HEK293 (cell line): Measurements from ENCODE around the gene FBLN2.

Experiments
- EGR2 ChIP-seq: fragments of 450-650 bp; formaldehyde crosslinking; IDR thresholded peaks from 2 replicates; pipeline ENCODE4 v1.5.1; 2016; ENCODE audit warnings: low read depth, missing biosample characterization, missing genetic modification characterization
- RBAK ChIP-seq: fragments of 450-650 bp; formaldehyde crosslinking; IDR thresholded peaks from 2 replicates; pipeline ENCODE4 v1.5.1; 2016; ENCODE audit warnings: missing biosample characterization, missing genetic modification characterization
- ZBTB21 ChIP-seq: fragments of 450-650 bp; formaldehyde crosslinking; IDR thresholded peaks from 2 replicates; pipeline ENCODE4 v1.5.1; 2017; ENCODE audit warnings: missing biosample characterization, missing genetic modification characterization
- ZFP3 ChIP-seq: fragments of 450-650 bp; formaldehyde crosslinking; IDR thresholded peaks from 2 replicates; pipeline ENCODE4 v1.5.1; 2016; ENCODE audit warnings: low read depth, missing biosample characterization, missing genetic modification characterization
- ZNF239 ChIP-seq: fragments of 450-650 bp; formaldehyde crosslinking; IDR thresholded peaks from 2 replicates; pipeline ENCODE4 v1.5.1; 2016; ENCODE audit warnings: missing biosample characterization, missing genetic modification characterization
- ZNF274 ChIP-seq, 2 experiments: fragments of 200-500 bp in 1 of 2; fragments of 450-650 bp in 1 of 2; sonication (Bioruptor generic) in 1 of 2; formaldehyde crosslinking in 1 of 2; IDR thresholded peaks; 2 replicates each; pipeline versions ENCODE4 v1.5.1 to v1.6.1; 2014 to 2016; ENCODE audit warnings: borderline replicate concordance in 1 of 2, inconsistent platforms in 1 of 2, low read length in 1 of 2, missing biosample characterization in 1 of 2, missing genetic modification characterization in 1 of 2
- ZNF366 ChIP-seq: fragments of 450-650 bp; formaldehyde crosslinking; conservative IDR thresholded peaks from 2 replicates; pipeline ENCODE4 v1.5.1; 2016; ENCODE audit warnings: missing biosample characterization, missing genetic modification characterization
- ZNF416 ChIP-seq: fragments of 450-650 bp; formaldehyde crosslinking; IDR thresholded peaks from 2 replicates; pipeline ENCODE4 v1.5.1; 2016; ENCODE audit warnings: missing biosample characterization, missing genetic modification characterization
- ZNF510 ChIP-seq: fragments of 450-650 bp; formaldehyde crosslinking; IDR thresholded peaks from 2 replicates; pipeline ENCODE4 v1.5.1; 2018; ENCODE audit warnings: mild to moderate bottlenecking, missing genetic modification characterization, missing biosample characterization; ENCODE audit not compliant: insufficient replicate concordance
- ZNF549 ChIP-seq: fragments of 450-650 bp; IDR thresholded peaks from 2 replicates; pipeline ENCODE4 v1.5.1; 2018; ENCODE audit warnings: missing biosample characterization, missing genetic modification characterization, mild to moderate bottlenecking, inconsistent platforms, moderate library complexity
- ZNF560 ChIP-seq: fragments of 450-650 bp; formaldehyde crosslinking; IDR thresholded peaks from 2 replicates; pipeline ENCODE4 v1.5.1; 2017; ENCODE audit warnings: missing biosample characterization, missing genetic modification characterization, borderline replicate concordance
- ZNF571 ChIP-seq: fragments of 450-650 bp; formaldehyde crosslinking; IDR thresholded peaks from 2 replicates; pipeline ENCODE4 v1.5.0; 2017; ENCODE audit warnings: missing biosample characterization, missing genetic modification characterization
- ZNF621 ChIP-seq: fragments of 450-650 bp; formaldehyde crosslinking; IDR thresholded peaks from 2 replicates; pipeline ENCODE4 v1.5.1; 2017; ENCODE audit warnings: missing biosample characterization, missing genetic modification characterization
- ZNF654 ChIP-seq: fragments of 450-650 bp; formaldehyde crosslinking; IDR thresholded peaks from 2 replicates; pipeline ENCODE4 v1.5.1; 2016; ENCODE audit warnings: low read depth, missing biosample characterization, missing genetic modification characterization
- ZNF677 ChIP-seq: fragments of 450-650 bp; IDR thresholded peaks from 2 replicates; pipeline ENCODE4 v1.5.0; 2018; ENCODE audit warnings: missing biosample characterization, mild to moderate bottlenecking, missing genetic modification characterization, moderate library complexity
- ZNF830 ChIP-seq: fragments of 450-650 bp; IDR thresholded peaks from 2 replicates; pipeline ENCODE4 v1.5.0; 2018; ENCODE audit warnings: missing biosample characterization, missing genetic modification characterization, low read depth, mild to moderate bottlenecking, moderate library complexity
- TF ChIP-seq, protein P1 (sequence below): fragments of 450-650 bp; formaldehyde crosslinking; IDR thresholded peaks from 2 replicates; pipeline ENCODE4 v1.5.1; 2016; ENCODE audit warnings: missing biosample characterization, missing genetic modification characterization
- TF ChIP-seq, protein P2 (sequence below): fragments of 450-650 bp; formaldehyde crosslinking; IDR thresholded peaks from 2 replicates; pipeline ENCODE4 v1.5.1; 2016; ENCODE audit warnings: missing biosample characterization, missing genetic modification characterization
- TF ChIP-seq, protein P3 (sequence below): fragments of 450-650 bp; formaldehyde crosslinking; IDR thresholded peaks from 2 replicates; pipeline ENCODE4 v1.5.1; 2016; ENCODE audit warnings: missing biosample characterization, missing genetic modification characterization
- TF ChIP-seq, protein P4 (sequence below): fragments of 450-650 bp; formaldehyde crosslinking; IDR thresholded peaks from 2 replicates; pipeline ENCODE4 v1.5.1; 2016; ENCODE audit warnings: missing biosample characterization, missing genetic modification characterization

Gene FBLN2

DNA sequence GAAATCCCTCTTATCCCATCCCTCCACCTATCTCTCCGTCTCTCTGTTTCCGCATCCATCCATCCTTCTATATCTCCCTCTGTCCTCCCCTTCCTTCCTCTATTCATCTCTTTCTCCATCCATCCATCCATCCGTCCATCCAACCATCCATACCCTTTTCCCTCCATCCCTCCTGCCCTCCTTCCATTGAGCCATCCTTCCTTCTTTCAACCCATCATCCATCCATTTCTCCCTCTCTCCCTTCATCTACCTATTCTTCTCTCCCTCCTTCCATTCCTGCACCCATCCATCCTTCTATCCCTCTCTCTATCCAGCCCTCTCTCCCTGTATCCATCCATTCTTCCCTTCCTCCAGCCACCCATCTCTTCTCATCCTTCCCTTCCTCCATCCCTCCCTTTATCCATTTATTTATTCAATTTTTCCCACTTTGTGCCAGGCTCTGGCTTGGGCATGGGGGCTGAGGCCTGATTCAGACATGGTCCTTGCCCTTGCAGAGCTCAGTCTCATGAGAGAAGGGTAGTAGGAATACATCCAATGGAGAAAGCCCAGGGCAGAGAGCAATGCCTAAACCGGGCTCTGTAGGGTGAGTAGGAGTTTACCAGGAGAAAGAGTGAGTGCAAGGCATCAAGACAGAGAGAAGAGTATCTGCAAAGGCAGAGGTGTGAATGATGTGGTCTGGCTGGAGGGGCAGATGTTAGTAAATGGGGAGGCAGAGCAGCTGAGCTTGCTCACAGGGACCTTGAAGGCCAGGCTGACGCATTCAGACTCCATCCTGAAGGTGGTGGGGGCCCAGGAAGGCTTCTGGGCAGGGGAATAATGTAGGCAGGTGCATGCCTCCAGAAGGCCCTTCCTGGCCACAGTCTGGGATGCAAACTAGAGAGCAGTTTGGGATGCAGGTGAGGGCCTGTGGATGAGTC is 19.5 kb upstream of the FBLN2 start (continued):
- TF ChIP-seq, protein P1, sequence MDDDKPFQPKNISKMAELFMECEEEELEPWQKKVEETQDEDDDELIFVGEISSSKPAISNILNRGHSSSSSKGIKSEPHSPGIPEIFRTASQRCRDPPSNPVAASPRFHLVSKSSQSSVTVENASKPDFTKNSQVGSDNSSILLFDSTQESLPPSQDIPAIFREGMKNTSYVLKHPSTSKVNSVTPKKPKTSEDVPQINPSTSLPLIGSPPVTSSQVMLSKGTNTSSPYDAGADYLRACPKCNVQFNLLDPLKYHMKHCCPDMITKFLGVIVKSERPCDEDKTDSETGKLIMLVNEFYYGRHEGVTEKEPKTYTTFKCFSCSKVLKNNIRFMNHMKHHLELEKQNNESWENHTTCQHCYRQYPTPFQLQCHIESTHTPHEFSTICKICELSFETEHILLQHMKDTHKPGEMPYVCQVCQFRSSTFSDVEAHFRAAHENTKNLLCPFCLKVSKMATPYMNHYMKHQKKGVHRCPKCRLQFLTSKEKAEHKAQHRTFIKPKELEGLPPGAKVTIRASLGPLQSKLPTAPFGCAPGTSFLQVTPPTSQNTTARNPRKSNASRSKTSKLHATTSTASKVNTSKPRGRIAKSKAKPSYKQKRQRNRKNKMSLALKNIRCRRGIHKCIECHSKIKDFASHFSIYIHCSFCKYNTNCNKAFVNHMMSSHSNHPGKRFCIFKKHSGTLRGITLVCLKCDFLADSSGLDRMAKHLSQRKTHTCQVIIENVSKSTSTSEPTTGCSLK = no peak
- TF ChIP-seq ZNF549 (no peak), ZNF366 (tag by site-specific recombination) (peak; percentile 99), ZNF677 (no peak), ZNF560 (tag by site-specific recombination) (no peak), ZNF830 (tag by site-specific recombination) (no peak), ZBTB21 (tag by site-specific recombination) (no peak), ZNF274 (IDR thresholded peaks at IDR 0.05; ENCODE audit: low read length) (no peak), ZNF274 (tag by site-specific recombination; IDR thresholded peaks at IDR 0.05; ENCODE audit: borderline replicate concordance) (no peak), ZFP3 (tag by site-specific recombination) (peak; percentile 76; the same call in 1 of the 2 replicates), ZNF654 (tag by site-specific recombination) (no peak), RBAK (no peak), ZNF621 (tag by site-specific recombination) (no peak), ZNF416 (no peak), ZNF571 (tag by site-specific recombination) (no peak), EGR2 (tag by site-specific recombination) (no peak), ZNF510 (tag by site-specific recombination) (no peak), ZNF239 (tag by site-specific recombination) (no peak)
- TF ChIP-seq, protein P2, sequence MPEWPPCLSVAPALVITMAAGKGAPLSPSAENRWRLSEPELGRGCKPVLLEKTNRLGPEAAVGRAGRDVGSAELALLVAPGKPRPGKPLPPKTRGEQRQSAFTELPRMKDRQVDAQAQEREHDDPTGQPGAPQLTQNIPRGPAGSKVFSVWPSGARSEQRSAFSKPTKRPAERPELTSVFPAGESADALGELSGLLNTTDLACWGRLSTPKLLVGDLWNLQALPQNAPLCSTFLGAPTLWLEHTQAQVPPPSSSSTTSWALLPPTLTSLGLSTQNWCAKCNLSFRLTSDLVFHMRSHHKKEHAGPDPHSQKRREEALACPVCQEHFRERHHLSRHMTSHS (tag by site-specific recombination) = no peak
- TF ChIP-seq, protein P3, sequence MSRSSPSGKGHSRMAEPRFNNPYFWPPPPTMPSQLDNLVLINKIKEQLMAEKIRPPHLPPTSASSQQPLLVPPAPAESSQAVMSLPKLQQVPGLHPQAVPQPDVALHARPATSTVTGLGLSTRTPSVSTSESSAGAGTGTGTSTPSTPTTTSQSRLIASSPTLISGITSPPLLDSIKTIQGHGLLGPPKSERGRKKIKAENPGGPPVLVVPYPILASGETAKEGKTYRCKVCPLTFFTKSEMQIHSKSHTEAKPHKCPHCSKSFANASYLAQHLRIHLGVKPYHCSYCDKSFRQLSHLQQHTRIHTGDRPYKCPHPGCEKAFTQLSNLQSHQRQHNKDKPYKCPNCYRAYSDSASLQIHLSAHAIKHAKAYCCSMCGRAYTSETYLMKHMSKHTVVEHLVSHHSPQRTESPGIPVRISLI = no peak
- TF ChIP-seq, protein P4, sequence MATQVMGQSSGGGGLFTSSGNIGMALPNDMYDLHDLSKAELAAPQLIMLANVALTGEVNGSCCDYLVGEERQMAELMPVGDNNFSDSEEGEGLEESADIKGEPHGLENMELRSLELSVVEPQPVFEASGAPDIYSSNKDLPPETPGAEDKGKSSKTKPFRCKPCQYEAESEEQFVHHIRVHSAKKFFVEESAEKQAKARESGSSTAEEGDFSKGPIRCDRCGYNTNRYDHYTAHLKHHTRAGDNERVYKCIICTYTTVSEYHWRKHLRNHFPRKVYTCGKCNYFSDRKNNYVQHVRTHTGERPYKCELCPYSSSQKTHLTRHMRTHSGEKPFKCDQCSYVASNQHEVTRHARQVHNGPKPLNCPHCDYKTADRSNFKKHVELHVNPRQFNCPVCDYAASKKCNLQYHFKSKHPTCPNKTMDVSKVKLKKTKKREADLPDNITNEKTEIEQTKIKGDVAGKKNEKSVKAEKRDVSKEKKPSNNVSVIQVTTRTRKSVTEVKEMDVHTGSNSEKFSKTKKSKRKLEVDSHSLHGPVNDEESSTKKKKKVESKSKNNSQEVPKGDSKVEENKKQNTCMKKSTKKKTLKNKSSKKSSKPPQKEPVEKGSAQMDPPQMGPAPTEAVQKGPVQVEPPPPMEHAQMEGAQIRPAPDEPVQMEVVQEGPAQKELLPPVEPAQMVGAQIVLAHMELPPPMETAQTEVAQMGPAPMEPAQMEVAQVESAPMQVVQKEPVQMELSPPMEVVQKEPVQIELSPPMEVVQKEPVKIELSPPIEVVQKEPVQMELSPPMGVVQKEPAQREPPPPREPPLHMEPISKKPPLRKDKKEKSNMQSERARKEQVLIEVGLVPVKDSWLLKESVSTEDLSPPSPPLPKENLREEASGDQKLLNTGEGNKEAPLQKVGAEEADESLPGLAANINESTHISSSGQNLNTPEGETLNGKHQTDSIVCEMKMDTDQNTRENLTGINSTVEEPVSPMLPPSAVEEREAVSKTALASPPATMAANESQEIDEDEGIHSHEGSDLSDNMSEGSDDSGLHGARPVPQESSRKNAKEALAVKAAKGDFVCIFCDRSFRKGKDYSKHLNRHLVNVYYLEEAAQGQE (tag by site-specific recombination) = no peak
